MM.1S (cell line): ENCODE results near the gene COL26A1.

Source experiments
- CTCF ChIP-seq: fragments of 300-600 bp; sonication (generic); IDR thresholded peaks from 2 replicates; pipeline ENCODE4 v1.5.1; 2016; ENCODE audit warnings: antibody characterized with exemption, low read length, mixed read lengths
- EZH2phosphoT487 ChIP-seq: fragments of 300-600 bp; sonication (generic); IDR thresholded peaks from 2 replicates; pipeline ENCODE4 v1.6.1; 2018; ENCODE audit warnings: antibody characterized with exemption, low read length

DNA sequence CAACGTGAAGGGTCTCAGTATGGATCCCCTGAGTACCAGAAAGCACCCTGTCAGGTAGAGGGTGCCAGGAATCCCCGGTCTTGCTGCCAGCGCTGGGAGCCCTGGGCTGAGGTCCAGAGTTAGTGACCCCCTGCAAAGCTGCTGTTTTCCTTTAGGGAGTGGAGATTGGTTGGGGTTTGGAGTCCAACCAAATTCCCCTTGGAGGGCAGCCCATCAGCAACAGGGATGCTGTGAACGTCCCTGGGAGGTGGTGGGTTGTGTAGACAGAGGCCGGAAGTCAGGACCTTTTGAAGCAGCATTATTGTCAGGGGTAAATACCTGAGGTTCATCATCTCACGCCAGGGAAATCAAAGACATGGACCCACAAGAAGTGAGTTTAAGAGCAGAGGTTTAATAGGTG lies 104.2 kb downstream of the COL26A1 start:
- TF ChIP-seq EZH2phosphoT487, result no peak
- TF ChIP-seq CTCF, result no peak
